Activated T-cell treated with anti-CD3 and anti-CD28 coated beads, Interleukin-2, amount 50 U/mL, for 24 hours (primary cell): ENCODE data around the gene SSBP2.
"Not testable (repeated sequence)": the region's sequence is repeated elsewhere in the genome, so short reads cannot be mapped to it uniquely, and the experiment has no call there.

Source experiments
- DNase-seq: peaks from one replicate; pipeline ENCODE4 v3.0.0-alpha.2; 2020
- H3K27ac Mint-ChIP-seq: 2 replicates; pipeline ENCODE4 v1.8.0; 2020; ENCODE audit warnings: mild to moderate bottlenecking, mixed read lengths
- H3K27me3 Mint-ChIP-seq: 2 replicates; pipeline ENCODE4 v1.8.0; 2020; ENCODE audit warnings: mixed read lengths
- H3K36me3 Mint-ChIP-seq: 2 replicates; pipeline ENCODE4 v1.8.0; 2020; ENCODE audit warnings: low read depth, mixed read lengths
- H3K4me1 Mint-ChIP-seq: 2 replicates; pipeline ENCODE4 v1.8.0; 2020; ENCODE audit warnings: low read depth, mixed read lengths
- H3K4me3 Mint-ChIP-seq: 2 replicates; pipeline ENCODE4 v1.8.0; 2020; ENCODE audit warnings: mild to moderate bottlenecking, moderate library complexity, mixed read lengths
- H3K9me3 Mint-ChIP-seq: 2 replicates; pipeline ENCODE4 v1.8.0; 2020; ENCODE audit warnings: mixed read lengths

The SSBP2 gene

DNA sequence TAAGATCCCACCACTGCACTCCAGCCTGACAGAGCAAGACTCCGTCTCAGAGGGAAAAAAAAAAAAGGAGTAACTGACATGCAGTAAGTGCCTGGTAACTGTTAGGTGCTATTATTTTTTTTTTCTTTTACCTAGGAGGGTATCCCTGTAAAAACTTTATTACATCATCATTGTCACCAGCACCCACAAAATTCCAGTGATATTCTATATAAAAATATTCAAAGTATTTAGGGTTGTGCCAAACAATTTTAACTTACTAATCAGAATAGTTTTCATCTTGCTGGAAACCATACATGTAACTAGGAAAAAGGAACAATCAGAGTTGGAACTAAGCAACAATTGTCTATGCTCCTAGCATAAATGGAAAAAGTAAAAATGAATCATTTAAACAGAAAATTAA, 112.4 kb downstream of the SSBP2 start:
- no peaks in the 10 kb centered on the region for H3K27me3 Mint-ChIP-seq

DNA sequence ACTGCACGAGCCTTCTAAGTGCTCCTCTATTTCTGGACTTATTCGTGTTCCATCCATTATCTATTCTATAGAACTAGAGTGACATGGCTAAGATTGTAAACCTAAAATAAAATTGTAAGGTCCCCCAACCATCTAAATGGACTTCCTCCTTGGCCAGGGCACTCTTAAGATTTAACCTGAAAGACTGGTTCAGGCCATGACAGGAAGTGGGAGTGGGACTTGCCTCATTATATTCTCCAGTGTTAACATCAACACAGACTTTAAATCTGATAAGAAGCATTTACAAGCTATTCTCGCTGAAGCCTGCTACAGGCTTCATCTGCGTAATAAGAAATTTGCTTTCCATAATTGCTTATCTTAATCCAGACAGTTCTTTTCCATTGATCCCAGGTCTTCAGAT, 117.0 kb downstream of the SSBP2 start:
- H3K4me3 Mint-ChIP-seq: no peak overlapping the region
- H3K27me3 Mint-ChIP-seq: no peaks in the 10 kb centered on the region
- peaks cover 17% of the 10 kb centered on the region for H3K36me3 Mint-ChIP-seq
- peaks cover 5% of the 10 kb centered on the region for H3K4me1 Mint-ChIP-seq
- no peaks in the 10 kb centered on the region for H3K9me3 Mint-ChIP-seq
- no peak overlapping the region for H3K27ac Mint-ChIP-seq
- no peak for DNase-seq

More for the DNA sequence above, 112.4 kb downstream of the SSBP2 start:
- peaks cover 9% of the 10 kb centered on the region for H3K36me3 Mint-ChIP-seq
- DNase-seq: no peak
- no peak overlapping the region for H3K4me3 Mint-ChIP-seq
- H3K9me3 Mint-ChIP-seq: no peaks in the 10 kb centered on the region
- H3K4me1 Mint-ChIP-seq: no peaks in the 10 kb centered on the region
- no peak overlapping the region for H3K27ac Mint-ChIP-seq

DNA sequence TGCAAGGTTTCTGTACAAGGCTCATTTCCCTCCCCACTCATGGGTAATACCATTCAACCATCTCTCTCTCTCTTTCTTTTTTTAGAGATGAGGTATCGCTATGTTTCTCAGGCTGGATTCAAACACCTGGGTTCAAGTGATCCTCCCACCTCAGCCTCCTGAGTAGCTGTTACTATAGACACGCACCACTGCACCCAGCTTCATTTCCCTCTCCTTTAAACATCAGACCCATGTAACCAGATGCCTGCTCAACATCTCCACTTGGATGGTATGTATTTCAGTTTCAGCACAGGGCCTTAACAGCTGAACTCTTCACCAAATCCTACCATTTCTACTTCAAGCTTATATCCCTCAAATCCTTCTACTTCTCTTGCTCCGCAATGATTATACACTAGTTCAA, 117.4 kb downstream of the SSBP2 start:
- no peak overlapping the region for H3K27ac Mint-ChIP-seq
- peaks cover 9% of the 10 kb centered on the region for H3K4me1 Mint-ChIP-seq
- no peaks in the 10 kb centered on the region for H3K9me3 Mint-ChIP-seq
- peaks cover 21% of the 10 kb centered on the region for H3K36me3 Mint-ChIP-seq
- no peak overlapping the region for H3K4me3 Mint-ChIP-seq
- H3K27me3 Mint-ChIP-seq: no peaks in the 10 kb centered on the region
- DNase-seq: no peak

- Mint-ChIP-seq H3K4me3 (no peak overlapping the region), H3K27me3 (no peaks in the 10 kb centered on the region), H3K4me1 (peaks cover 14% of the 10 kb centered on the region), H3K36me3 (peaks cover 25% of the 10 kb centered on the region), H3K9me3 (peaks cover 4% of the 10 kb centered on the region), H3K27ac (no peak overlapping the region)
- no peak for DNase-seq
Measured at GRCh38 chr5:81632679-81633078, 118.2 kb downstream of the SSBP2 start.

- H3K27ac Mint-ChIP-seq: no peak overlapping the region
- peaks cover 4% of the 10 kb centered on the region for H3K9me3 Mint-ChIP-seq
- H3K4me1 Mint-ChIP-seq: peaks cover 14% of the 10 kb centered on the region
- peaks cover 24% of the 10 kb centered on the region for H3K36me3 Mint-ChIP-seq
- H3K27me3 Mint-ChIP-seq: no peaks in the 10 kb centered on the region
- no peak for DNase-seq
- H3K4me3 Mint-ChIP-seq: no peak overlapping the region
Measured at GRCh38 chr5:81631621-81632020, 119.3 kb downstream of the SSBP2 start.

DNA sequence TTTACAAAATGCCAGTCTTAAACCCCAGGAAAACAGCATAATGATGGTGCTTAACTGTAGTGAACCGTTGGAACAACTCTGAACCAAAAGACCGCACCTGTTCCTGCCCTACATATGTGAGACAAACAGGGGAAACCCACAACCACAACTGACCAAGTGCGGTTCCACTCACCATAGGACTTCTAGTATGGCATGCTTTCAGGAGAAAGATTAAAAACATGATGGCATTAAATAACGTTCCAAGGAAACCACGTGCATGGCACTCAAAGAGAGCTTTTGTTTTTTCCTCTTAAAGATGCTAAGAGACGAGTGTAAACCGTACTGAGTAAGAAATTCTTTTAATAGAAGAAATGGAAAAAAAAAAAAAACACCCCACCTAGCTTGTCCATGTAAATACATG, 119.8 kb downstream of the SSBP2 start:
- H3K27ac Mint-ChIP-seq: no peak overlapping the region
- H3K36me3 Mint-ChIP-seq: peaks cover 24% of the 10 kb centered on the region
- no peak for DNase-seq
- H3K27me3 Mint-ChIP-seq: no peaks in the 10 kb centered on the region
- no peak overlapping the region for H3K4me3 Mint-ChIP-seq
- H3K9me3 Mint-ChIP-seq: peaks cover 4% of the 10 kb centered on the region
- peaks cover 14% of the 10 kb centered on the region for H3K4me1 Mint-ChIP-seq

- no peak overlapping the region for H3K27ac Mint-ChIP-seq
- H3K4me1 Mint-ChIP-seq: peaks cover 14% of the 10 kb centered on the region
- peaks cover 4% of the 10 kb centered on the region for H3K9me3 Mint-ChIP-seq
- H3K27me3 Mint-ChIP-seq: no peaks in the 10 kb centered on the region
- DNase-seq: no peak
- no peak overlapping the region for H3K4me3 Mint-ChIP-seq
- peaks cover 20% of the 10 kb centered on the region for H3K36me3 Mint-ChIP-seq
Measured at GRCh38 chr5:81630684-81631083, 120.2 kb downstream of the SSBP2 start.

DNA sequence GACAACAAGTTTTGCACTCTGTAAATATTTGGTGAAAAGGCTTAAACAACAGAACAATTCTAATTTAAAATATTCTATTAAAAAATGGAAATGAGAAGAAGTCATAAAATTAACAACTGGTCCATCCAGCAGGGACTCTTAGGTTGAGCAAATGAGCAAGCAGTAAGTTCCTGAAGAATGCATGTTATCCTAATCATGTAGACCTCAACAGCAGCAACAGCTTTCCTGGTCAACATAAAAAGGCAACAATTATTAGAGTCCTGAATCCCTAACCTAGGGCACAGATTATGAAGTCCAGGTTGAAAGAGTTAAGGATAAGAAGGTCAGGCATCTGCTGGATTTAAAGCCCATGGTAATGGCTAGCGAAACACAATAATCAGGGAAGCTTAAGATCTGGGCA, 120.9 kb downstream of the SSBP2 start:
- Mint-ChIP-seq H3K27ac (no peak overlapping the region), H3K4me3 (no peak overlapping the region), H3K27me3 (no peaks in the 10 kb centered on the region), H3K4me1 (peaks cover 14% of the 10 kb centered on the region), H3K9me3 (peaks cover 4% of the 10 kb centered on the region), H3K36me3 (peaks cover 20% of the 10 kb centered on the region)
- no peak for DNase-seq

GRCh38 chr5:81628061-81628460, 122.8 kb downstream of the SSBP2 start:
- not testable (repeated sequence) for DNase-seq, H3K27ac Mint-ChIP-seq, H3K27me3 Mint-ChIP-seq, H3K9me3 Mint-ChIP-seq, H3K4me3 Mint-ChIP-seq
- H3K36me3 Mint-ChIP-seq: peaks cover 20% of the 10 kb centered on the region
- peaks cover 14% of the 10 kb centered on the region for H3K4me1 Mint-ChIP-seq

DNA sequence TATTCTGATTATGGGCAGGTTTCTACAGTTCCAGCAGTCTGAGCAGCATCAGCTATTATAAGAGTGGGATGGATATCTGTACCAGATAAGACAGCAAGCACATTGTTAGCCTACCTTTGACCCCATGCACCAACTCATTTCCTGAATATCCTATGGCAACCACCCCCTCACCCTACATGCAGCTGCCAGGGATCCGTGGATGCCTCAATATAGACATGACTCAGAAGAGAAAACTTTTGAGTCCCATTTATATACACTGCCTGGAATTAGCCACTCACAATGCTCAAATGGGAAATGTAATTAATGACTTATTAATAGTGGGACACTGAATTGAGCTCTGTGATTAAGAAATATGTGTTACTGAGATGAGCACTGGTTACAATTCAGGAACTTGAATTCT, 124.4 kb downstream of the SSBP2 start:
- H3K4me1 Mint-ChIP-seq: peaks cover 14% of the 10 kb centered on the region

DNA sequence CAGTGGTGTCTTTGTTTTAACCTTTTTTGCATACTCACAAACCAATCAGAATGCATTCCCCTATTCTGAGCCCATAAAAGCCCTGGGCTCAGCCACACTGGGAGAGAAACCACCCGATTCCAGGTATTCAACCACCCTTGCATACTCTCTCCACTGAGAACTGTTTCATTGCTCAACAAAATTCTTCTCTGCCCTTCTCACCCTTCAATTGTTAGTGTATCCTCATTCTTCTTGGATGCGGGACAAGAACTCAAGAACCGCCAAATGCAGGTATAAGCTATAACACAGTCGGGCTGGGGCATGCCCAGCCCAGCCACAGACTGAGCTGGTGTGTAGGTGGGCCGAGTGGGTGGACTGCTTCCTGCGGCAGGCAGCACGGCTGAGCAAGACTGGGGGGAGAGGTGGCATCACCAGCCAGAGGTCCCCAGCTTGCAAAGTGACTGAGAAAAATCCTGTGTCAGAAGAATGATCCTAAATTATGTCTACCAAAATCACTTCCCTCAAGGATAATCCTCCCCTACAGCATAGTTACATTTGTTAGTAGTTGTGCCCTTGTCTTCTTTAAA, 141.0 kb downstream of the SSBP2 start:
- H3K9me3 Mint-ChIP-seq: peaks cover 14% of the 10 kb centered on the region
- DNase-seq: no peak
- H3K27ac Mint-ChIP-seq: no peak overlapping the region
- H3K4me3 Mint-ChIP-seq: no peak overlapping the region
- peaks cover 1% of the 10 kb centered on the region for H3K4me1 Mint-ChIP-seq
- H3K27me3 Mint-ChIP-seq: no peaks in the 10 kb centered on the region
- peaks cover 37% of the 10 kb centered on the region for H3K36me3 Mint-ChIP-seq

More for the DNA sequence above, 124.4 kb downstream of the SSBP2 start:
- DNase-seq: no peak
- Mint-ChIP-seq H3K27me3 (no peaks in the 10 kb centered on the region), H3K27ac (no peak overlapping the region), H3K4me3 (no peak overlapping the region), H3K36me3 (peaks cover 27% of the 10 kb centered on the region), H3K9me3 (peaks cover 6% of the 10 kb centered on the region)

GRCh38 chr5:81608976-81609375, 141.9 kb downstream of the SSBP2 start:
- peaks cover 6% of the 10 kb centered on the region for H3K4me1 Mint-ChIP-seq
- H3K4me3 Mint-ChIP-seq: no peak overlapping the region
- H3K36me3 Mint-ChIP-seq: peaks cover 30% of the 10 kb centered on the region
- H3K27ac Mint-ChIP-seq: no peak overlapping the region
- H3K27me3 Mint-ChIP-seq: no peaks in the 10 kb centered on the region
- peaks cover 9% of the 10 kb centered on the region for H3K9me3 Mint-ChIP-seq
- DNase-seq: no peak

DNA sequence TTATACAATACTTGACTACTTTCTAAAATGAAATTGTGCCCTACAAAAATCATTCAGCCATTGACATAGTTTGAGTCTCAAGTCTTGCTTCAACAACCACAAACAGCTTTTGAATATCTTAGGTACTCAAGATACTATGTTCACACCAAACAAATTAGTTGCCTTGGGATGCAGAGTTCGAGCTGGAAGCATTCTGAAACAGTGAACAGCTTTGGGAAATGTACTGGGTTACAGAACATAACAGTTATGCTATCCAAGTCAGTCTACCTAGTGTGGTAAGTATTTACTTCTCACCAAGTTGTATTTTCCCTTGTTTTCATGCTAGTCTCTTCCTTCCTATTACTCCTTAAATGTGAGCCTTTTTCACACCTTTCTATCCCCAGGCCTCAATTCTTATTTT, 143.2 kb downstream of the SSBP2 start:
- Mint-ChIP-seq H3K4me1 (peaks cover 6% of the 10 kb centered on the region), H3K9me3 (peaks cover 9% of the 10 kb centered on the region), H3K4me3 (no peak overlapping the region), H3K36me3 (peaks cover 24% of the 10 kb centered on the region), H3K27me3 (no peaks in the 10 kb centered on the region), H3K27ac (no peak overlapping the region)
- no peak for DNase-seq

DNA sequence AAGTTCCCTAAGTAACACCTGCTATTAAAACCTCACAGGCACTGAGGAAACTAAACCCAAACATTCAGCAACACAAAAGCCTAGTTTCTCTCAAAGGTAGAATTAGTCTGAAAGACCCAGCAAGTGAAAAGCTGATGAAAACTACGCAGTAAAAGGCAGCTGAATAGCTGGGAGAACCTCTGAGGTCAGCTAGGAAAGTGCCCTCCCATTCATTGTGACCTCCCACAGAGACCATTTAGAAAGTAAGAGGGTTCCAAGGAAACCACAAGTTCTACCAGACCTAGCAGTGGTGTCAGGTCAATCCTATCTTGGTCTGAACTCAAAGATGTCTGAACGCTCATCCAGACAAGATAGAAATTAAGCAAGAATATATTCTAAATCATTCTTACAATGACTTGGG, 144.7 kb downstream of the SSBP2 start:
- H3K27ac Mint-ChIP-seq: no peak overlapping the region
- no peaks in the 10 kb centered on the region for H3K27me3 Mint-ChIP-seq
- no peak overlapping the region for H3K4me3 Mint-ChIP-seq
- H3K4me1 Mint-ChIP-seq: peaks cover 6% of the 10 kb centered on the region
- H3K9me3 Mint-ChIP-seq: peaks cover 9% of the 10 kb centered on the region
- H3K36me3 Mint-ChIP-seq: peaks cover 17% of the 10 kb centered on the region
- DNase-seq: no peak

DNA sequence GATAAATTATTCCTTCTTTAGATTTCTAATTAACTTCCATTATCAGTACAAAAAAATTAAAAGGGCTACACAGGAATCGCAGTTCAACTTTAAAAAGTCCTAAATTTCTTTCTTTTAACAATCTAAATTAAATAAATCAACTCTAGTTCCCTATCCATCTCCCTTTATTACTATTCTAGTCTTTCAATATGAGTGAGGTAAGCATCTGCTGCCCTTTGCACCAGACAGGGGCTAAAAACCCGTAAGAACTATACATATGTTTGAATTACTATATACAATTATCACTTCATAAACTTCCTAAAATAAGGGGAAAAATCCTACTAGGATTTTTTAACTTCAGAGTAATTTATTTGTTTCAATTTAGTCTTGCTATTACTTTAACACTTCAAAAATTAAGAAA, 145.6 kb downstream of the SSBP2 start:
- H3K9me3 Mint-ChIP-seq: peaks cover 7% of the 10 kb centered on the region
- H3K4me1 Mint-ChIP-seq: peaks cover 6% of the 10 kb centered on the region
- H3K4me3 Mint-ChIP-seq: no peak overlapping the region
- no peaks in the 10 kb centered on the region for H3K27me3 Mint-ChIP-seq
- DNase-seq: no peak
- no peak overlapping the region for H3K27ac Mint-ChIP-seq
- H3K36me3 Mint-ChIP-seq: peaks cover 12% of the 10 kb centered on the region

GRCh38 chr5:81604193-81604592, 146.7 kb downstream of the SSBP2 start:
- Mint-ChIP-seq H3K4me3 (no peak overlapping the region), H3K27ac (no peak overlapping the region), H3K27me3 (no peaks in the 10 kb centered on the region), H3K9me3 (no peaks in the 10 kb centered on the region), H3K4me1 (peaks cover 6% of the 10 kb centered on the region), H3K36me3 (peaks cover 7% of the 10 kb centered on the region)
- DNase-seq: no peak
